Fibroblast of pulmonary artery (primary cell): ENCODE measurements around the gene MRGPRX2.

ENCODE experiments used
- DNase-seq: peaks from one replicate; pipeline ENCODE4 v3.0.0-alpha.2; 2010; ENCODE audit warnings: low read depth
- H3K4me3 ChIP-seq: replicated peaks from 2 replicates; pipeline ENCODE4 v1.5.1; 2011; ENCODE audit warnings: low read depth, mild to moderate bottlenecking, control low read depth, low read length, moderate library complexity
- CTCF ChIP-seq: IDR thresholded peaks from 2 replicates; pipeline ENCODE4 v1.5.1; 2011; ENCODE audit warnings: mild to moderate bottlenecking, control low read depth, low read length, inconsistent platforms; ENCODE audit errors: missing control alignments

The MRGPRX2 gene

GRCh38 chr11:19018901-19019300 lies 41.6 kb downstream of the MRGPRX2 start:
- no peak for DNase-seq
- no peak overlapping the region for H3K4me3 ChIP-seq
- no peak for TF ChIP-seq CTCF

GRCh38 chr11:19013181-19013857 lies 47.2 kb downstream of the MRGPRX2 start:
- TF ChIP-seq CTCF: peak; percentile 15
- no peak overlapping the region for H3K4me3 ChIP-seq
- no peak for DNase-seq

DNA sequence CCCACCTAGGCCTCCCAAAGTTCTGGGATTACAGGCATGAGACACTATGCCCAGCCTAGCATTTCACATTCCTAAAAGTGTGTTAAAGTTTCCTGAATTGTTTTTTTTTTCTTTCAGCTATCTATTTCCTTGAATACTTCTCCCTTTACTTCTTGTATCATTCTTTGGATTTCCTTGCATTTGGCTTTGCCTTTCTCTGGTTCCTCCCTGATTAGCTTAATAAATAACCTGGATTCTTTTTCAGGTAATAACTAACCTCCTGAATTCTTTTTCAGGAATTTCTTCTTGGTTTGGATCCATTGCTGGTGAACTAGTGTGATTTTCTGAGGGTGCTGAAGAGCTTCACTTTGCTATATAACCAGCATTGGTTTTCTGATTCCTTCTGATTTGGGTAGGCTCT lies 47.9 kb downstream of the MRGPRX2 start:
- H3K4me3 ChIP-seq: no peak overlapping the region
- no peak for DNase-seq
- TF ChIP-seq CTCF: no peak
